GM12878 (cell line): ENCODE data around the gene PACS2. TPM values are rescaled to one million over a fixed set of nuclear protein-coding genes. Genes with fewer than 3 reads are reported as not detected.

Experiments used
- ATAC-seq: fragments of 200-7000 bp; cut with Tn5 transposase; 3 replicates; pipeline ENCODE4 v1.9.1; 2020; ENCODE audit warnings: mild to moderate bottlenecking, moderate library complexity
- BruUV-seq: library from RNA; stranded (reverse); fragments of 400-500 nt; replicated peaks from 2 replicates; lab custom pipeline; 2021; lab: Mats Ljungman, UMichigan
- CTCF ChIA-PET: fragments of 300-600 bp; sonication (Branson Sonifier 250); formaldehyde crosslinking; extraction: SDS; loops from one replicate; lab custom pipeline; 2021; ENCODE audit warnings: inconsistent platforms; lab: Yijun Ruan, JAX
- POLR2A ChIA-PET: fragments of 350-600 bp; formaldehyde crosslinking; extraction: SDS; loops from one replicate; lab custom pipeline; 2021; ENCODE audit warnings: inconsistent platforms; lab: Charles Lee
- RAD21 ChIA-PET: fragments of 300-600 bp; sonication (Branson Sonifier 250); formaldehyde crosslinking; loops from one replicate; lab custom pipeline; 2023; ENCODE audit warnings: antibody characterized with exemption; ENCODE audit not compliant: unreplicated experiment; lab: Charles Lee
- SMC1A ChIA-PET: fragments of 300-600 bp; sonication (Branson Sonifier 250); formaldehyde crosslinking; loops from one replicate; lab custom pipeline; 2023; ENCODE audit not compliant: unreplicated experiment, uncharacterized antibody; lab: Charles Lee
- DNase-seq: peaks from one replicate; pipeline ENCODE4 v3.0.0-alpha.2; 2011; ENCODE audit warnings: low read depth, low spot score
- FAIRE-seq: peaks from 3 replicates; lab custom pipeline; 2011; peaks lifted over from hg19 to GRCh38; lab: Jason Lieb, UNC
- H2AFZ ChIP-seq: 2 replicates; pipeline ENCODE4 v1.6.0; 2011; ENCODE audit warnings: low read depth, low read length, control low read depth; ENCODE audit not compliant: control insufficient read depth
- H3K27ac ChIP-seq: 2 replicates; pipeline ENCODE4 v1.5.1; 2011; ENCODE audit warnings: control low read depth; ENCODE audit not compliant: control insufficient read depth, insufficient read depth
- H3K27me3 ChIP-seq, 2 experiments: replicated peaks in 1 of 2; 2 replicates each; pipeline versions ENCODE4 v1.6.0 to v1.6.1; 2011; ENCODE audit warnings: low read length in 1 of 2; ENCODE audit not compliant: control insufficient read depth in 2 of 2, insufficient read depth in 2 of 2
- H3K36me3 ChIP-seq, 2 experiments: 2 replicates each; pipeline ENCODE4 v1.5.1; 2011; ENCODE audit warnings: low read length in 1 of 2; ENCODE audit not compliant: control insufficient read depth in 2 of 2, insufficient read depth in 2 of 2
- H3K4me1 ChIP-seq: 2 replicates; pipeline ENCODE4 v1.6.1; 2011; ENCODE audit warnings: mild to moderate bottlenecking, low read length, moderate library complexity, mixed read lengths; ENCODE audit not compliant: control insufficient read depth, insufficient read depth
- H3K4me2 ChIP-seq: 2 replicates; pipeline ENCODE4 v1.6.0; 2011; ENCODE audit warnings: control low read depth; ENCODE audit not compliant: control insufficient read depth, insufficient read depth
- H3K4me3 ChIP-seq: fragments of 200-600 bp; sonication (generic); 2 replicates; pipeline ENCODE4 v1.5.1; 2016
- H3K79me2 ChIP-seq: 2 replicates; pipeline ENCODE4 v1.6.0; 2011; ENCODE audit warnings: low read length; ENCODE audit not compliant: control insufficient read depth, insufficient read depth
- H3K9ac ChIP-seq: 2 replicates; pipeline ENCODE4 v1.8.0; 2011; ENCODE audit warnings: low read length, control low read depth, mixed read lengths; ENCODE audit not compliant: control insufficient read depth, insufficient read depth
- H3K9me3 ChIP-seq: replicated peaks from 3 replicates; pipeline ENCODE4 v1.5.1; 2011; ENCODE audit warnings: mild to moderate bottlenecking, low read length; ENCODE audit not compliant: control insufficient read depth, insufficient read depth
- H4K20me1 ChIP-seq: 2 replicates; pipeline ENCODE4 v1.6.0; 2011; ENCODE audit not compliant: control insufficient read depth, insufficient read depth
- BACH1 ChIP-seq: fragments of 450-650 bp; IDR thresholded peaks from 2 replicates; pipeline ENCODE4 v1.6.1; 2017; ENCODE audit warnings: mild to moderate bottlenecking, borderline replicate concordance
- DPF2 ChIP-seq: fragments of 450-650 bp; IDR thresholded peaks from 2 replicates; pipeline ENCODE4 v1.6.1; 2017; ENCODE audit warnings: mild to moderate bottlenecking
- ELK1 ChIP-seq: IDR thresholded peaks from 2 replicates; pipeline ENCODE4 v1.6.1; 2012; ENCODE audit warnings: low read depth, low read length, improper control_type of control experiment
- FOXK2 ChIP-seq: fragments of 450-650 bp; IDR thresholded peaks from 2 replicates; pipeline ENCODE4 v1.6.1; 2017; ENCODE audit warnings: mild to moderate bottlenecking, moderate library complexity
- GATAD2B ChIP-seq: fragments of 450-650 bp; conservative IDR thresholded peaks from 2 replicates; pipeline ENCODE4 v1.6.1; 2017; ENCODE audit warnings: low read depth, mild to moderate bottlenecking, moderate library complexity
- MLLT1 ChIP-seq: fragments of 450-650 bp; IDR thresholded peaks from 2 replicates; pipeline ENCODE4 v1.6.1; 2016; ENCODE audit warnings: mild to moderate bottlenecking
- NKRF ChIP-seq: fragments of 450-650 bp; conservative IDR thresholded peaks from 2 replicates; pipeline ENCODE4 v1.6.1; 2017; ENCODE audit warnings: mild to moderate bottlenecking, moderate library complexity
- STAT3 ChIP-seq: IDR thresholded peaks from 2 replicates; pipeline ENCODE4 v1.6.1; 2011; ENCODE audit warnings: low read depth, low read length, improper control_type of control experiment
- TARDBP ChIP-seq: IDR thresholded peaks from 2 replicates; pipeline ENCODE4 v1.6.1; 2016; ENCODE audit warnings: borderline replicate concordance
- ZNF592 ChIP-seq: fragments of 450-650 bp; IDR thresholded peaks from 2 replicates; pipeline ENCODE4 v1.6.1; 2017; ENCODE audit warnings: mild to moderate bottlenecking, moderate library complexity
- ZSCAN29 ChIP-seq: fragments of 450-650 bp; IDR thresholded peaks from 2 replicates; pipeline ENCODE4 v1.6.1; 2017; ENCODE audit warnings: mild to moderate bottlenecking, moderate library complexity
- WGBS: methylation state at CpG from one replicate; pipeline ENCODE4 v1.1.6; 2016; ENCODE audit warnings: low lambda C conversion rate; ENCODE audit not compliant: insufficient replicate concordance, insufficient coverage; ENCODE audit errors: missing lambda C conversion rate; 5-methylcytosine and 5-hydroxymethylcytosine counted together
- in situ Hi-C: fragments of 300-500 bp; cut with MboI; formaldehyde crosslinking; loops from 9 replicates; pipeline ENCODE4 v1.14.3; 2018; ENCODE audit warnings: mixed read lengths
- intact Hi-C: fragments of 100-400 bp; cut with micrococcal nuclease; formaldehyde crosslinking; loops from one replicate; pipeline ENCODE4 v1.14.2; 2022; ENCODE audit not compliant: unreplicated experiment
- polyA plus RNA-seq, 11 experiments: library from polyadenylated mRNA; depleted of rRNA in 4 of 11; unstranded in 6 of 11; stranded (reverse) in 5 of 11; fragments of >200 nt; fragmentation: Nextera tagmentation in 4 of 11; fragmentation: Illumina TruSeq in 1 of 11; extraction: Ambion mirVana in 4 of 11; extraction: Trizol in 1 of 11; gene quantifications; 1 replicate in 1 of 11; 2 replicates in 10 of 11; pipeline versions ENCODE4 v1.2.1 to v1.2.3, GENCODE V29; 2011 to 2016; ENCODE audit warnings: inconsistent platforms in 2 of 11, missing spikeins in 2 of 11, low read depth in 1 of 11
- total RNA-seq, 4 experiments: library from RNA; depleted of rRNA in 3 of 4; stranded (reverse); fragments of >200 nt in 3 of 4; fragmentation: Illumina TruSeq in 1 of 4; extraction: Trizol in 1 of 4; gene quantifications; 2 replicates each; pipeline versions ENCODE4 v1.2.1 to v1.2.3, GENCODE V29; 2013 to 2021
- TF ChIP-seq, protein P1 (sequence below): fragments of 450-650 bp; IDR thresholded peaks from 2 replicates; pipeline ENCODE4 v1.6.1; 2017; ENCODE audit warnings: mild to moderate bottlenecking

The PACS2 gene
- total and polyA plus RNA-seq, 10 of the 15 experiments (the other 5 are each of a cell fraction or from before 2014, with no cell fraction given): 0.21 to 37.3 (median 9.4) TPM

- 2% methylated on average over 72 of the region's 90 CpGs for WGBS
- H3K4me3 ChIP-seq: peak within 1 kb of the TSS; percentile 88
- ChIA-PET CTCF (interaction anchor here (0.7 to 1.5 kb wide), 5 partner anchors 8 to 180 kb away, joined by 3 to 6 read pairs (median 4); no protein-coding TSS in a partner anchor), RAD21 (interaction anchor here (0.6 to 2.2 kb wide), 6 partner anchors 13 to 1606 kb away, joined by 3 to 13 read pairs (median 4); partner anchors contain the start of genes BTBD6 and PACS2), SMC1A (interaction anchor here (0.7 to 1.3 kb wide), 8 partner anchors 9 to 43 kb away, joined by 3 read pairs; partner anchors contain the start of gene PACS2), POLR2A (interaction anchor here (0.6 to 1.3 kb wide), 9 partner anchors 8 to 1707 kb away, joined by 3 to 8 read pairs (median 4); partner anchors contain the start of genes GPR132 and PACS2)
- in situ Hi-C loops: no loop called here
- H3K36me3 ChIP-seq: no peaks in the 10 kb centered on the region
- BruUV-seq: no TSS peak
- peaks cover 3% of the 10 kb centered on the region for H3K4me1 ChIP-seq
- no peak for DNase-seq
- peak; percentile 72 for FAIRE-seq
- intact Hi-C loops: loop anchor here (1.0 kb wide), 1 partner anchor 190 kb away; no protein-coding TSS in a partner anchor
- no peaks in the 10 kb centered on the region; the same call in 2 of the 3 replicates for H3K9me3 ChIP-seq
- H3K79me2 ChIP-seq: peaks cover 32% of the 10 kb centered on the region
- peak within 1 kb of the TSS; percentile 89 for H3K9ac ChIP-seq
- H4K20me1 ChIP-seq: no peaks in the 10 kb centered on the region
- peak within 1 kb of the TSS; percentile 96 for H2AFZ ChIP-seq
- peak; percentile 92 for ATAC-seq
- H3K4me2 ChIP-seq: peak within 1 kb of the TSS; percentile 80
- no peaks in the 10 kb centered on the region for H3K27me3 ChIP-seq
- peak within 1 kb of the TSS; percentile 82 for H3K27ac ChIP-seq
- peak; percentile 84; the same call in 1 of the 2 replicates for TF ChIP-seq DPF2
- no peak for TF ChIP-seq MLLT1
- no peak for TF ChIP-seq TARDBP
- peak; percentile 78; the same call in 1 of the 2 replicates for TF ChIP-seq ZSCAN29
- TF ChIP-seq BACH1: peak; percentile 41
- TF ChIP-seq FOXK2: no peak
- no peak for TF ChIP-seq ELK1
- TF ChIP-seq GATAD2B: peak; percentile 98
- TF ChIP-seq STAT3: no peak
- peak; percentile 81 for TF ChIP-seq NKRF
- TF ChIP-seq ZNF592: peak; percentile 67; the same call in 1 of the 2 replicates
- TF ChIP-seq, protein P1, sequence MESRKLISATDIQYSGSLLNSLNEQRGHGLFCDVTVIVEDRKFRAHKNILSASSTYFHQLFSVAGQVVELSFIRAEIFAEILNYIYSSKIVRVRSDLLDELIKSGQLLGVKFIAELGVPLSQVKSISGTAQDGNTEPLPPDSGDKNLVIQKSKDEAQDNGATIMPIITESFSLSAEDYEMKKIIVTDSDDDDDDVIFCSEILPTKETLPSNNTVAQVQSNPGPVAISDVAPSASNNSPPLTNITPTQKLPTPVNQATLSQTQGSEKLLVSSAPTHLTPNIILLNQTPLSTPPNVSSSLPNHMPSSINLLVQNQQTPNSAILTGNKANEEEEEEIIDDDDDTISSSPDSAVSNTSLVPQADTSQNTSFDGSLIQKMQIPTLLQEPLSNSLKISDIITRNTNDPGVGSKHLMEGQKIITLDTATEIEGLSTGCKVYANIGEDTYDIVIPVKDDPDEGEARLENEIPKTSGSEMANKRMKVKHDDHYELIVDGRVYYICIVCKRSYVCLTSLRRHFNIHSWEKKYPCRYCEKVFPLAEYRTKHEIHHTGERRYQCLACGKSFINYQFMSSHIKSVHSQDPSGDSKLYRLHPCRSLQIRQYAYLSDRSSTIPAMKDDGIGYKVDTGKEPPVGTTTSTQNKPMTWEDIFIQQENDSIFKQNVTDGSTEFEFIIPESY: no peak
Measured at GRCh38 chr14:105300542-105301102, 13.9 kb upstream of the PACS2 start, which contains the start of gene BRF1. Gene BRF1 (minus strand): TSS chr14:105301001. CDS start chr14:105300629, 372 bp downstream.
